Prostate gland (tissue), 2 donors: ENCODE results near the gene KAZALD1.

ENCODE experiments used
- POLR2AphosphoS5 ChIP-seq: sonication (generic); formaldehyde crosslinking; IDR thresholded peaks from one replicate; pipeline ENCODE4 v1.6.1; 2017; ENCODE audit warnings: antibody characterized with exemption
- TF ChIP-seq, protein P1 (sequence below), 4 experiments: fragments of 200-600 bp in 2 of 4; fragments of 450-650 bp in 2 of 4; sonication (generic) in 2 of 4; IDR thresholded peaks; 1 replicate in 3 of 4; 2 replicates in 1 of 4; pipeline ENCODE4 v1.5.1; 2016 to 2019; ENCODE audit warnings: antibody characterized with exemption in 4 of 4, mild to moderate bottlenecking in 2 of 4, moderate library complexity in 2 of 4

DNA sequence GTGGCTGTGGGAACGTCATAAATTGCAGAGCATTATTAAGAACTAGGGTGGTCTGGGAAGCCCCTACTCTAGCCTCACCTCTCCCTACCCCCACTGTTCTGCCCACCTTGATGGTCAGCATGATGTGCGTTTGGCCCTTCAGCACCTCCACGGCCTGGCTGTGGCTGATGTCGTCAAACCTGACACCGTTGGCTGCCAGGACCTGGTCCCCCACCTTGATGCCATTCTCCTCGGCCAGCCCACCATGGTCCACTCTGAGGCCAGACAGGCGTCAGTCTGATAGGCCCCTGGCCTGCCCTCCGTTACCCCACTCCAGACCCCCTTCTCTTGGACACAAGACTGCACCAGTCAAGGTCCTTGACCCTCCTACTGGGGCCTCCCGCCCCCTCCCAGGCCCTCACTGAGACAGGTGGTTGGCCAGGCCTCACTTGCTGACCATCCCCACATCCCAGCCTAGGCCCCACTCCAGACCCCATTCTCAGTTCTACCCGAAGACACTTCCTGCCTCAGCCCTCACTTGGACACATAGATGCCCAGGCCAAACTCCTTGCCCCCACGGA lies 40.0 kb upstream of the KAZALD1 start:
- TF ChIP-seq POLR2AphosphoS5: no peak
- TF ChIP-seq, protein P1, sequence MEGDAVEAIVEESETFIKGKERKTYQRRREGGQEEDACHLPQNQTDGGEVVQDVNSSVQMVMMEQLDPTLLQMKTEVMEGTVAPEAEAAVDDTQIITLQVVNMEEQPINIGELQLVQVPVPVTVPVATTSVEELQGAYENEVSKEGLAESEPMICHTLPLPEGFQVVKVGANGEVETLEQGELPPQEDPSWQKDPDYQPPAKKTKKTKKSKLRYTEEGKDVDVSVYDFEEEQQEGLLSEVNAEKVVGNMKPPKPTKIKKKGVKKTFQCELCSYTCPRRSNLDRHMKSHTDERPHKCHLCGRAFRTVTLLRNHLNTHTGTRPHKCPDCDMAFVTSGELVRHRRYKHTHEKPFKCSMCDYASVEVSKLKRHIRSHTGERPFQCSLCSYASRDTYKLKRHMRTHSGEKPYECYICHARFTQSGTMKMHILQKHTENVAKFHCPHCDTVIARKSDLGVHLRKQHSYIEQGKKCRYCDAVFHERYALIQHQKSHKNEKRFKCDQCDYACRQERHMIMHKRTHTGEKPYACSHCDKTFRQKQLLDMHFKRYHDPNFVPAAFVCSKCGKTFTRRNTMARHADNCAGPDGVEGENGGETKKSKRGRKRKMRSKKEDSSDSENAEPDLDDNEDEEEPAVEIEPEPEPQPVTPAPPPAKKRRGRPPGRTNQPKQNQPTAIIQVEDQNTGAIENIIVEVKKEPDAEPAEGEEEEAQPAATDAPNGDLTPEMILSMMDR (IDR thresholded peaks at IDR 0.05): no peak
